Measurements from ENCODE around the gene MANF.
"Not testable (repeated sequence)": the region's sequence is repeated elsewhere in the genome, so short reads cannot be mapped to it uniquely, and the experiment has no call there.

The MANF gene

DNA sequence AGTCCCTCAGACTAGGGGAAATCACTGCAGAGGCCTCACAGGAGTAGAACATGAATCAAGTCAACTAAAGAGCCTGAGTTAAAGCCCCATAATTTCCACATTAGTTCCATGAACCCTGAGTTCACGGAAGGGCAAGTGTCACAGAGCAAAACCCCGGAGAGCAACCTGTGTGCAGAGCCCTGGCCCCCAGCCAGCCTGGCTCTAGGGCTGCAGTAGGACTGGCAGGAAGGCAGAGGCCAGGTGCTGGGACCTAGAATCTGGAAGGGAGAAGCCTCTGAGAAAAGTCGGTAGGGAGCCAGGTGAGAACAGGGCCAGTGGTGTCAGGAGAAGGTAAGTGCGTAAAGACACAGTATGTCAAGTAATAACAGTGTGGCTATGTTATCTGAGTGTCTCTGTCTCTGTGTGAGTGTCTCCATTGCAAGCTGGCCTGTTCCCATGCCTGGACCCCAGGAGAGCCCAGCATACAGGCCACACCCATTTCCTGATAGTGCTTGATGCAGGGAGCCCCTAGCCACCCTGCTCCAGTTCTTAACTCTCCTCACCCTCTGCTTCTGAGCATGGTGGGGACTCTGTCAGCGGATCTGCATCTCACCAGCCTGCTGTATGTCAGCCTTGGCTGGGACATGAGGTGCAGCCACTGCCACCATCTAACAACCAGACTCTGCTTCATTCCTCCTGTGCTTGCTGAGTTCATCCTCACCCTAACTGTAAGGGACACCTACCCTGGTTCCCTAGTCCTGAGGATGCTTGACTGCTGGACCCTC lies 11.3 kb upstream of the MANF start:
- no peak for DNase-seq (ENCODE audit: low read depth)

DNA sequence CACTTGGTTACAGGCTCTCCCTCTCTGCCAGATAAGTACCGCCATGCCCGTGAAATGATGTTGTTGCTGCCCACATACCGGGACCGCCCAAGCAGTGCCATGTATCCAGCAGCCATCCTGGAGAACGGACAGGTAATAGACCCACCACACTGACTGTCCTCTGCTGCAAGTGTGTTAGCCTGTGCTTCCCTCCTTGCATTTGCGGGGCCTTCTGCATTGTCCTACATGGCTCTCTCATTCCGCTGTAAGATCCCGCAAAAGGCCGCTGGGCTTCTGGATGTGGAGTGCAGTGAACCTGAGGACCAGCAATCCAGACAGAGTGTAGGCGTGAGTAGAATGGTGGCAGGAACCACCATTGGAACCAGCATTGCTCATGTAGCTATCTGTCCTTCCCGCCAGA lies 10.6 kb upstream of the MANF start:
- no peak for DNase-seq (ENCODE audit: low read depth)

DNA sequence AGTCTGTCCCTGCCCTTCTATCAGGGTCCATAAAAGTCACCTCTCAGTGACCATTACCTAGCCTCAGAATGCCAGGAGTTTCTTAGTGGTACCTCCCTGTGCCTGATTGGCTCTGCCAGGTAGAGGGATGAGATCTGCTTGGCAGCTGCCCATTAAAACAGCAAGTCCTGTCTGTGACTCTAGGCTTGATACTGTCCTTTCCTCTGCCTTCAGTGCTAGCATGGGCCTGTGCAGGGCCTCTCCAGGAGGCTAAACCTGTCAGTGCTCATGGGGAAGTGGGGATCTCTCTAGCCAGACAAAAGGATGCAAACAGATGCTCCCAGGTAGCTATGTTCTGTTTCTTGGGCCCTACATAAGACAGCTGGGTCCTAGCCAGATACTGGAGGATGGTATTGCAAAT lies 10.0 kb upstream of the MANF start:
- no peak for DNase-seq (ENCODE audit: low read depth)

DNA sequence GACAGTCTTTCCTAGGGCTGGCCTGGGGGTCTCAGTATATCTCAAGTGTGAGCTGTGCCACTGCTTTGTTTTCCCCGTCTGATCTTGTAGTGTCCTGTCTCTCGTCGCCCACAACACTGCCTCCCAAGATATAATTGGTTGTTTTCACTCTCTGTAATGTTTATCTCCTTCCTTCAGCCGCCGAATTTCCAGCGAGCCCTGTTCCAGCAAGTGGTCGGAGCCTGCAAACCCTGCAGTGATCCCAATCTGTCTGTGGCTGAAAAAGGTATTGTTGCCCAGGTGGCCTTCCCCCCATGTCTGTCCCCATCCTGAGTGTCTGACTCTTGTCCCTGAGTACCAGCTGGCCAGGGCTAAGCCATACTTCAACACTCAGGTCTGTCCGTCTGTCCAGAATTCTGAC lies 9.5 kb upstream of the MANF start:
- DNase-seq (ENCODE audit: low read depth), result no peak

DNA sequence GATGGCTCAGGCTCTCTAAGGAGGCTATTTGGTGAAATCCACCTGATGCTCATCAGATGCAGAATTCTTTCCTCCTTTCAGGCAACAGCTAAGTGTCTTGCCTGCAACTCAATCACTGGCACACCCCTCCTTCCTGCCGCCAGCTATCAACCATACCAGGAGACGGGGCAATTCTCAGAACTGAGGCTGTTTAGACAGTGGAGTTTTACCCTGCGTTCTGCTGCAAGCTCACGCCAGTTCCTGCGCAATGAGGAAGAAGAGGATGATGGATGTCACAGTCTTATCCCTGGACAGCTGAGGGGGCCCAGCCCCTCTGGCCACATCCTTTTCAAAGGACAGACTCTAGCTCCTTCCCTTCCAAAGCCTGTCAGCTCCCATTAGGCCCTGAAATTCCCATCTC lies 7.0 kb upstream of the MANF start:
- no peak for DNase-seq (ENCODE audit: low read depth)

DNA sequence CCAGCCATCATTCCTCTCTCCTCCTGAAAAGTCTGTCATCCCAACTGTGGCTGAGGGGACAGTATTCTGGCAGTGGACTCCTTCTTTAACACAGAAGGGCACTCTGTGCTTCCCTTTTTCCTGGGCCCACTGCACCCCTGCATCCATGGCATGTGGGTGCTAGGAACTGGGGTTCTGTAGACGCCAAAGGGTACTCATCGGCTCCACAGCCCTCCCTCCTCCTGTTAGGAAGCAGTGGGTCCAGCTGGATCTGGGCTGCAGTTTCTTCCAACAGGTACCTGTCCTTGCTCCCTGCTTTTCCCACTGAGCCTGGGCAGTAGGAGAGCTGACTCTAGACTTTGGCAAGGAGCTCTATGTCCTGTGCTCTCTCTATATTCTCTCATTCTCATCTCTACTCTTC lies 6.4 kb upstream of the MANF start:
- DNase-seq (ENCODE audit: low read depth), result no peak

DNA sequence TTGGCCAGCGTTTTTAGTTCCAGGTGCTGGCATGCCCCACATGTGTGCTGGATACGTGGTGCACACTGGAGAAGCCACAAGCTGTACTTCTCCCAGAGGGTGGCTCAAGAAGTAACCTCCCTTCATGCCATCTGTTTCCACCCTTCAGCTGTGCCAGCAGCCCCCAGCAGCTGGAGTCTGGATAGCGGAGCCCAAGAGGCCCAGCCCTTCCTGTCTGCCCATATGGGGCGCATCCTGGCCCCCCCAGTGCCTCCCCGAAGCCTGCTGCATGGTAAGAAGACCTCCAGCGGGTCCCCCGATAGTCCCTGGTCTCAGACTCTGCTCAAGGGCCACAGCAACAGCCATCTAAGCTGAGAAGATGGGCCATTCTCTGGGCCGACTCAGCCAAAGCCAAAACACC lies 5.8 kb upstream of the MANF start:
- DNase-seq (ENCODE audit: low read depth), result no peak

DNA sequence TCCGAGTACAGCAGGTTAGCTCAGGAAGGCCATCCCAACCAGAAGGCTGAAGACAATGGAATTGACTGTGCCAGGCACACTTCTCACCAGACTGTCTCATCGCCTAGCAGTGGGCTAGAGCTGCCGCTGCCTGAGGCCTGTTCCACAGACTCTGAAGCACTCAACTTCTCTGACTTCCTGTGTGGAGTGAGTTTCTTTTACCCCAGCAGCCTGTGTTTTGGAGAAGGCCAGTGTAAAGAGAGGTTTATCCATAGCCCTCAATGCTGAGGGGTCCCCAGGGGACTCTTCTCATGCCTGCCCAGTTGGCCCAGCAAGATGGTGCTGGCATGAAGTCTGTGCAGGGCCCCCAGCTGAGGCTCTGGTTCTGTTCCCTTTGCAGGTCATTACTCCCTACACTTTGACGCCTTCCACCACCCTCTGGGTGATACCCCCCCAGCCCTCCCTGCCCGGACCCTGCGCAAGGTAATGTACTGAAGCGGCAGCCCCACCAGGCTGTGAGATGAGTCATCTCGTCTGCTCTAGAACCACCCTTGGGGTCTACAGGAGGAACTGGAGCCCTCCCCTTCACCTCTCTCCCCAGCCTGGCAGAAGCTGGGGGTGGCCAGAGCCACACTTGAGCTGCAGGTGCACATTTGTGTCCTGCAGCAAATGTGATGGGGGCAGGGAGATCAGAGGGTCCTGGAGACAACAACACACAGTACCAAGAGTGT lies 5.2 kb upstream of the MANF start:
- DNase-seq (ENCODE audit: low read depth), result no peak

DNA sequence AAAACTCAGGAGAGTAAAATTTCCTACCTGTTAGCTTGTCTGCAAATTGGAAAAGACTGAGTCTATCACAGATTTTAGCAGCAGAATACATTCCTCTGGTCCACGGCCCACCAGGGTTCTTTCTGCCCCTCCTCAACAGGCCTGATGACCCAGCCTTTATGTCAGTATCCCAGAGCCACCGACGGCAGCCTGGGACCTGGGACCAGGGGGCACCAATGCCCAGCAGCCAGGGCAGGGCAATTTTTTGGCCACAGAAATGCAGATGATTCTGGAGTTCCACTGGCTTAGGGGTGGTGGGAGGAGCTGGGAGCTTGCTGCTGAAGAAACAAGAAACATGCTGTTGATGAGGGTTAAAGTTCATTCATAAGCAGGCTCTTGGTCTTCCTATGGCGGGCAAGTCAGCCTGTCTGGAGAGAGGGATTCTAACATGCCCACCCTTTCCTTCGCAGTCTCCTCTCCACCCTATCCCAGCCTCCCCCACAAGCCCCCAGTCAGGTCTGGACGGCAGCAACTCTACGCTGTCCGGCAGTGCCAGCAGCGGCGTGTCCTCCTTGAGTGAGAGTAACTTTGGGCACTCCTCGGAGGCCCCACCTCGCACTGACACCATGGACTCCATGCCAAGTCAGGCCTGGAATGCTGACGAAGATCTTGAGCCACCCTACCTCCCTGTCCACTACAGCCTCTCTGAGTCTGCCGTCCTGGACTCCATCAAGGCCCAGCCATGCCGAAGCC lies 4.3 kb upstream of the MANF start:
- no peak for DNase-seq (ENCODE audit: low read depth)

DNA sequence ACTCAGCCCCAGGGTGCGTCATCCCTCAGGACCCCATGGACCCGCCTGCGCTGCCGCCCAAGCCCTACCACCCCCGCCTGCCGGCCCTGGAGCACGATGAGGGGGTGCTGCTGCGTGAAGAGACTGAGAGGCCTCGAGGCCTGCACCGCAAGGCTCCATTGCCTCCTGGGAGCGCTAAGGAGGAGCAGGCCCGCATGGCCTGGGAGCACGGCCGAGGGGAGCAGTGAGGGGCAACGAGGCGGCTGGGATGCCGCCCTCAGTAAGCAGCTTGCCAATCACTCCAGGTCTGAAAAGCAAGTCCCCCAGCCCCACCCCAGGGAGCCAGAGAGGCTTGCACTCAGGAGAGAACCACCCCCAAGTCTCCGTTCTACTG lies 3.8 kb upstream of the MANF start:
- DNase-seq (ENCODE audit: low read depth), result no peak

DNA sequence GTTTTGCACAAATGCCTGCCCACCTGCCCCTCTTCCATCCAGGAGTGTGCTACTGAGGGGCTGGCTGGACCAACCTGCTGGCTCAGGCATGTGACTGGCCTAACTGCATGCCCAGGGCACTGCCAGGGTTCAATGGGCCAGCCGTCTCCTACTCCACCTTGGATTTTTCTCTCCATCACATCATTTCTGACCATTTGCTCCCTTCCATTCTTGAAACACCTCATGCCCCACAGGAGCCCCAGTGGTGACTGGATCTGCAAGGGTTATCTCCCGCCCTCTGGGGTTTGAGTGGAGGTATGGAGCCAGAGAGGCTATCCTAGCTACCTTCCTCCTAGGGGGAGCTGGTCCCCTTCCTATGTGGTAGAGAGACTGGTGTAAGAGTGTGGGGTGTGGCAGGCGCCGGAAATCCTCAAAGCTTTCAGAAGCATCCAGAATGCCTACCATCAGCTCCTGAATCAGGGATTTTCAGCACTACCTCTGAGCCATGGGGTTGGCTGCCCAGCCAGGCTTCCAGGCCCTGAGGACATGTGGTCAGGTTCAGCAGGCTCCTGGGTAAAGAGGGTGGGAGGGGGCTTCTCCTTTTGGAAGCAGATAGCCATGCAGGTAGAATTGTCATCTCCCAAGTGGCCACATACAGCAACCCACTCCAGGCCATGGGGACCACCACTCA lies 2.9 kb upstream of the MANF start:
- no peak for DNase-seq (ENCODE audit: low read depth)

DNA sequence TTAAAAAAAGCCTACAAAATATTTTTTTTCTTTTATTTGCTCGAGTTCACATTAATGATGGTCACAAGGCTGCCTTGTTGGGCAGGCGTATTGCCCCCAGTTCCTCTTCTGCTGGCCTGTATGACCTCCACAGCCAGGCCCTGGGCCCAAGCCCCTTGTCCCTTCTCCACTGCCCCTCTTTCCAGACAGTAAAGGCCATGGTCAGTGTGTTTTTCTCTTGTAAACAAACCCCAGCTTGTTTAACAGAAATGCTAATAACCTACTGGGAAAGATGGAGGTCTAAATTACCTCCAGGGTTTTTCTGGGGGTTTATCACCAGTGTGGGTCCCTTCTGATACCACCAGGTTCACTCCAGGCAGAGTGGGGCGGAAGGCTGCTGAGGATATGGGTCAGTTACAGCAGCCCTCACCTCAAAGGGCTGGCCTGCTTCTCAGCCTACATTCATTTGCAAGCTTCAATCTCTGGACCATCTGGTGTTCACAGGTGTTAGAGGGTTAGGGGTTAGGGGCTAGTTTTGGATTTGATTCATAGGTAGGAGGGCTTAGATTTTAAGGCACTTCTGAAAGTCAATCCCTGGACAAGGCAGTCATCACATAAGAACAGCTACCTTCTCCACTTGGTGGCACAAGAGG lies 2.0 kb upstream of the MANF start:
- DNase-seq (ENCODE audit: low read depth), result no peak

DNA sequence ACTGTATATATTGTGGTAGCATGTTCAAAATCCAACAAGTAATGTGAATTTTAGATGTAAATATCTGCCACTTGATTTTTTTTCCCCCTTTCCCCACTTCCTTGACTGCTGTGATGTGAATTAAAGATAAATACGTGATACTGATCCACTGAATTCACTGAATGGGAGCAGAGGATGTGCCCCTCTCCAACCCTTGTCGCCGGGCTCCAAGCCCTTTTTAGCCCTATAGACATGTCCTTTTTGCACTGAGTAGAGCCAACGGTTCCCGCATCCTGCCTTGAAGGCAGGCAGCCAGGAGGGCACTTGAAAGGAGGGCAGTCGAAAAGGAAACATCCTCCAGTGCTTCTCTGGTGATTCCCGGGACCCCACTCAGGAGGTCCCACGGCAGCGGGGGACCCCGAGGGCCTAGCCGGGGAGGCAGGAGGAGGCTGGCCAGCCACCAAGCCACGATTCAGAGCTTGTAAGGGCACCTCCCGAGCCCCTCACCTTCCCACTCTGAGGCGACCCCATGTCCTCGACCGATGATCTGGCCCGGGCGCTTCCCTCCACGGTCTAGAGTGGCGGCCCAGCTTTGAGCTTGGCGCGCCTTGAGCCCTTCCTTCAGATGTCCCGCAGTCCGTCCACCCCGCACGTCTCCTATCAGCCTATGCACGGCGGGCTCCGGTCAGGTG lies 901 bp upstream of the MANF start:
- DNase-seq (ENCODE audit: low read depth), result no peak

DNA sequence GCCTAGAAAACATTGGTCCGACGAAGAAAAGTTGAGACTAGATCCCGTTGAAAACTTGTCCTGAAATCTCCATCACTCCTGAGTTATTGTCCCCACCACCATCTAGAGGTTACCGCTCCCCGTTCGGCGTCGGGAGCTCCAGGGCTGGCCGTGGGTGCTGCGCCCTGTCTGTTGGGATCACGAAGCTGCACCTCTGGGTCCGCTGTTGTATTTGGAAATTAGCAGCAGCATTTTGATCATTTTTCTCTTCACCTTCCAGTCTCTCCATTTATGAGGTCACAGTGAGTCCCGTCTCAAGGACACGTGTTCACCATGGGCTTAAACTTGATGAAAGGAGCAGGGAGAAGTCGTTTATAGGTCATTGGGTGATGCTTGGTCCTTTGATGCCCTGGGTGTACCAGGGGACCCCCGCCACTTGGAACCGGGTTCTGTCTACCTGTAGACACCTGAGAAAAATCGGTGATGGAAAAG lies 565 bp downstream of the MANF start:
- DNase-seq (ENCODE audit: low read depth), result no peak

DNA sequence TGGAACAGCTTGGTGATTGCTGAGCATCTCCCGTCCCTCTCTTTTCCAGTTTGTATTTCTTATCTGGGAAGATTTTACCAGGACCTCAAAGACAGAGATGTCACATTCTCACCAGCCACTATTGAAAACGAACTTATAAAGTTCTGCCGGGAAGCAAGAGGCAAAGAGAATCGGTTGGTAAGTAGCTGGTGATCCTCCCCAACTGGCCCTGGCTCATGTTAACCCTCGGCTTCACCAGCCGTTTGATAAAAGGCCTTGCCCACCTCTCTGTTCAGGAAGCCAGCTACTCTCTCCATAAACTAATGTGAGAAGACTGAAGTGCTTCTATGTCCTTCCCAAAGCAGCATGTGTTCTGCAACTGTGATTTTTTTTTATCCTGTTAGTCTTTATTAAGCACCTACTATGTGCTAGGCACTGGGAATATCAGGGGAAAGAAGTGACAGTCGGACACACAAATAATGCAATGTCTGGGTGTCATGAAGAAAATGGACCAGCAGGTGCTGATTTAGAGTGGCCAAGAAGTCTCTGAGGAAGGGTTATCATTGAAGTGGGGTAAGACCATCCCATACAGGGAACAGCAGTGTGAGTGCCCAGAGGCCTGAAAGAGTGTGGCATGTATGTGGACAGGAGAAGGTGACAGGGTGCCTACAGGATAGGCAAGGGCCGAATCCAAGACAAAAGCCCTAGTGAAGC lies 1.2 kb downstream of the MANF start:
- no peak for DNase-seq (ENCODE audit: low read depth)

DNA sequence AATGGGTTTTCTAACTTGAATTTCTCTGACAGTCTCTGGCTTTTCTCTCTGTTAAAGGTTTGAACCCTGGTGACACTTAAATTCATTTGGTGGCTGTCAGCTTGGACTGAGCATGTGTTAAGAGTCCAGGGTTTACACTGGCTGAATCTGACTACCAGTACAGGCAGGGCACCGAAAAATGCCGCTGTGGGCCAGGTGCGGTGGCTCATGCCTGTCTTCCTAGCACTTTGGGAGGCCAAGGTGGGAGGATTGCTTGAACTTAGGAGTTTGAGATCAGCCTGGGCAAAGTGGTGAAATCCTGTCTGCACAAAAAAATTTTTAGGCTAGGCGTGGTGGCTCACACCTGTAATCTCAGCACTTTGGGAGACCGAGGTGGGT lies 1.8 kb downstream of the MANF start:
- no peak for DNase-seq (ENCODE audit: low read depth)

DNA sequence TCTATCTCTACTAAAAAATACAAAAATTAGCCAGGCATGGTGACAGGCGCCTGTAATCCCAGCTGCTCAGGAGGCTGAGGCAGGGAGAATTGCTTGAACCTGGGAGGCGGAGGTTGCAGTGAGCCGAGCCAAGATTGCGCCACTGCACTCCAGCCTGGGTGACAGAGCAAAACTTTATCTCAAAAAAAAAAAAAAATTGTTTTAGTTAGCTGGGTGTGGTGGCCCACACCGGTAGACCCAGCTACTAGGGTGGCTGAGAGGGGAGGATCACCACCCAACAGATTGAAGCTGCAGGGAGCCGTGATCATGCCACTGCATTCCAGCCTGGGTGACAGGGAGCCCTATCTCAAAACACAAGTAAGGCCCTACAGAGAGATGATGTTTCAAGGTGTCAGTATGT lies 2.2 kb downstream of the MANF start:
- not testable (repeated sequence) for DNase-seq (ENCODE audit: low read depth)

DNA sequence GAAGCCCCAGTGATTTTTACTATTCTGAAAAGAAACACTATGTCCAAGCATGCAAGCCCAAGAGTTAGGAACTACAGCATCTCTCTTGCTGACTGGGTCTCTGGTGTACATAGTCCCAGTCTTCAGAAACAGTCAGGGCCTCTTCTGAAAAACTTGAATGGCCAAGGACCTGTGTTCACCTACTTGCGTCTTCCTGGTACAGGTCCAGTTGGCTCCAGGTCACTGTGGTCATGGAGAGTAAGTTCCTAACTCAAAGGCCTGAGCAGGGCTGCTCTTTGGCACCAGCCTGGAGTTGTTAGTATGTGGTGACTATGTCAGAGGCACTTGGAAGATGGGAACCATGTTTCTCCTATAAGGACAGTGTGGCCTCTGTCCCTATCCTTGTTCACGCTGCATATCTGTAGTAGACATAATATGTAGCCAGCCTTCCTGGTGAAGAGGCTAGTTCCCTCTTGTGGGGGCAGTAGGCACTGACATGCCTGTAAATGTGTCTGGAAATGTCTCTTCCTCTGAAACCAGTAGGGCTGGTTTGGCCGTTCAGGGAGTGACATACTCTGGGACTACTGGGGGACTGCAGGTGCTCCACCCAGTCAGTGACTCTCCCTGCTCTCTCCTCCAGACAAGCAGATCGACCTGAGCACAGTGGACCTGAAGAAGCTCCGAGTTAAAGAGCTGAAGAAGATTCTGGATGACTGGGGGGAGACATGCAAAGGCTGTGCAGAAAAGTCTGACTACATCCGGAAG lies 3.4 kb downstream of the MANF start:
- DNase-seq (ENCODE audit: low read depth), result no peak

DNA sequence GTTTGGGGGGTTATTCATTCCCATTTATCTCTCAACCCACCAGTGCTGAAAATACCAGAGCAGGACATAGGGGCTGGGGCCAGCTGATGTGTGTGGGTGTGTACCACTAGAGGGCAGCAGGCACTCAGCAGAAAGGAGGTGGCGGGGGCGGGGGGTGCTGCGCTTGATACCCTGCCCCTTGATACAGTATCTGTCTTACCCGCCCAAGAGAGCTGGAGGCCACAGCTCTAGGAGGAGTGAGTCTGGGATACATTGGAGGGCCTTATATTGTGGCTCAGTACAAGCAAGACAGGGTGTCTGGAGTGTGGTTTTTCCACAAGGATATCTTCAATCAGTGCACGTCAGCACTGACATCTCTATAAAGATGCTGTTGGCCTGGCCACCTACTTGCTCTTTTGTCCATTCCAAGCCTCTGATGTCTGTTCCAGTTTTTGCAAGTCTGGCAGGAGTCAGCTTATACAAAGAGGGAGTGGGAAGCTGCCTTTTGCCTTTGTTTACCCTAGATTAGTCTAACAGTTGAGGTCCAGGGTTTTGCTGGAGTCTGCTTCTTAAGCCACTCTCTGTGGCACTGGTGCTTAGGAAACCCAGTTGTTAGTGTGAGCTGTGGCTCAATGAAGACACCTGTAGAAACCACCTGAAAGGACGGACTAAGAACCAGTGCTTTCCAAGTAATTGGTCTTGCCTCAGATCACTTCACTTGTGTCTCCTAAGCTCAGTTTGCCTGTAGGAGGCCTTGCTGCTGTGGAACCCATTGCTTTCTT lies 4.5 kb downstream of the MANF start:
- DNase-seq (ENCODE audit: low read depth), result peak; percentile 36
